Activated naive CD4-positive, alpha-beta T cell treated with anti-CD3 and anti-CD28 coated beads, Interleukin-2, amount 50 U/mL, for 16 hours (primary cell): ENCODE data around the gene SHOX.
"Not testable (repeated sequence)": the region's sequence is repeated elsewhere in the genome, so short reads cannot be mapped to it uniquely, and the experiment has no call there.

ENCODE experiments used
- DNase-seq: peaks from one replicate; pipeline ENCODE4 v3.0.0-alpha.2; 2020

The SHOX gene

DNA sequence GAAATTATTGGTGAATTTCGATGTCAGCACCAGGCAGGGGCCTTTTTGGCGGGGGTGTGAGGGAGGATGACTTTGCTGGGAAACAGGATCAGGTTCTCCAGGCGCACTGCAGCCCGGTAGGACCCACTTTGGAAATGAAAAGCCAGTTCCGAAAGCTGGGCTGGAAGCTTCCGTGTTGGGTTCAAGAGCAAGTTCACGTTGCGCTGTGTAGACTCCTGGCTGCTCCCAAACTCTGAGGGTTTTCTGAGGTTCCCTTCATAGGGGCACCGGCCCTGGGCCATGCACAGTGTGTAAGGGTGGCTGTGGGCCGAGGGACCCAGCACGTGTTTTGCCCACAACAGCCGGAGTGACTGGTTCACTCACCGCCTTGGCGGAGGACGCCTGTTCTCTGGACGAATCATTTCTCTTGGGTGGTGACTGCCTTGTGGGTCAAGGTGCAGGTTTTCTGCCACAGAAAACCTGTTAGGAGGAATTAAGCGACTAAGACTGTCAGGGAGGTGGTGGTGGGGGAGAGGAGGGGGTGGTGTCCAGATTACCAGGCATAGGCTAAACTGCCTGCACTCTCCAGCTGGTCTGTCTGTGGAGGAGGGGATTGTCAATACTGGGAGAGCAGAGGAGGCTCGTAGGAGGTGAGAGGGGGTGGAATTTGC is 8.0 kb downstream of the SHOX start:
- DNase-seq: no peak

DNA sequence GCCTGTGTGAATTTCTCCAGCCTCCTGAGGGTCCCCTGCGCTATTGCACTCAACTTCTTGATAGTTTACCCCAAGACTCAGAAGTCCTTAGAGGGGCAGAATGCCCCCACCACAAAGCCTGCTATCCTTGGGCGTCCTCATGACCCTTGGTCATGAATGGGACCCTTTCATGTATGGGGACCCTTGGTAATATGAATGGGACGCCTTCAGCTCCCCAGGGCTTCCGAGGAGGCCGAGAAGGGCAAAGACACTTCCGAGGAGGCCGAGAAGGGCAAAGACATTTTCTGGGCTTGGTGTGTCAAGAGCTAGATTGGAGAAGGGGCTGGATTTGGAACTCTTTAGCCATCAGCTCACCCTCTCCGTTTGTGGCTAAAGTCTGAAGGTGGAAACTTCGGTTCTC is 8.6 kb downstream of the SHOX start:
- no peak for DNase-seq

DNA sequence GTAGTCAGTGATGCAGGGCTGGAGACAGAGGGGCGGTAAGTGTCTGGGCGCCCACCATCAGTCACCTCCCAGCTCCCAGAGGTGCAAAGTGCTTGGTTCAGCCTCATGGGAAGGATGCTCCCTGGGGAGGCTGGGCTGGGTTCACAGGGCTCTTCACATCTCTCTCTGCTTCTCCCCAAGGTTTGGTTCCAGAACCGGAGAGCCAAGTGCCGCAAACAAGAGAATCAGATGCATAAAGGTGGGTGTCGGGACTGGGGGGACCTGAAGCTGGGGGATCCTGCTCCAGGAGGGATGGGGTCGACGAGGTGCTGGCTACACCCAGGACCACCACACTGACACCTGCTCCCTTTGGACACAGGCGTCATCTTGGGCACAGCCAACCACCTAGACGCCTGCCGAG is 10.1 kb downstream of the SHOX start:
- no peak for DNase-seq

DNA sequence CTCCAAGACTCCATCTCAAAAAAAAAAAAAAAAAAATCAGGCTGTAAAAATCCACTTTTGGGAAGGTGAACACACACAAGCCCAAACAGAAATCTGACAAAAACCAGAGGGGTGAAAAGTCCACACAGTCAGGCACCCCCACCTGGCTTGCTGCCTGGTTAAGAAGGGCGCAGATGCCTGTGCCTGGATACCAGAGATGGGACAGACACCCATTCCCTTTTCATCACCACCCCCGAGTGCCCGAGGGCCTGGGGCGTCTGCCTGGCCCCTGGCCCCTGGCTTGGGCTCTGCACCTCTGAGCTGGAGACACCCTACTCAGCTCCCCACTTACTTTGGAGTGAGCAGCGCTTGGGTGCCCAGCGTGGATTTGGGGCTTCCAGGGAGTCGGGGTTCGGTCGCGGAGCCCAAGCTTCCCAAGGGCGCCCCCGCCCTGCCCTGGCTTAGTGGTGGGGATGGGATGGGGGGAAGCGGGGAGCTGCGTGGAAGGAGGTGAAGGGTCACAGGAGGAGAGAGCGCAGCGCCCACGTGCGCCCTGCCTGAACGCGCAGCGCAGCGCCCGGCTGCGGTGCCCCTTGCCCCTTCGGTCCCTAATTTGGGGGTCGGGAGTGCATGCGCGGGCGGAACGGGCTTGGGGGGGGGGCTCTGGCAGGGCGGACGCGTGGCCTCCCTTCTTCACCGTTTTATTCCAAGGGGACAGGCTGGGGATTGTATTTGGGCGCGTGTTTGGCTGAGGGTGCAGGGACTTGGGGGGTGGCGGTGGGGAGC is 11.3 kb downstream of the SHOX start:
- no peak for DNase-seq

DNA sequence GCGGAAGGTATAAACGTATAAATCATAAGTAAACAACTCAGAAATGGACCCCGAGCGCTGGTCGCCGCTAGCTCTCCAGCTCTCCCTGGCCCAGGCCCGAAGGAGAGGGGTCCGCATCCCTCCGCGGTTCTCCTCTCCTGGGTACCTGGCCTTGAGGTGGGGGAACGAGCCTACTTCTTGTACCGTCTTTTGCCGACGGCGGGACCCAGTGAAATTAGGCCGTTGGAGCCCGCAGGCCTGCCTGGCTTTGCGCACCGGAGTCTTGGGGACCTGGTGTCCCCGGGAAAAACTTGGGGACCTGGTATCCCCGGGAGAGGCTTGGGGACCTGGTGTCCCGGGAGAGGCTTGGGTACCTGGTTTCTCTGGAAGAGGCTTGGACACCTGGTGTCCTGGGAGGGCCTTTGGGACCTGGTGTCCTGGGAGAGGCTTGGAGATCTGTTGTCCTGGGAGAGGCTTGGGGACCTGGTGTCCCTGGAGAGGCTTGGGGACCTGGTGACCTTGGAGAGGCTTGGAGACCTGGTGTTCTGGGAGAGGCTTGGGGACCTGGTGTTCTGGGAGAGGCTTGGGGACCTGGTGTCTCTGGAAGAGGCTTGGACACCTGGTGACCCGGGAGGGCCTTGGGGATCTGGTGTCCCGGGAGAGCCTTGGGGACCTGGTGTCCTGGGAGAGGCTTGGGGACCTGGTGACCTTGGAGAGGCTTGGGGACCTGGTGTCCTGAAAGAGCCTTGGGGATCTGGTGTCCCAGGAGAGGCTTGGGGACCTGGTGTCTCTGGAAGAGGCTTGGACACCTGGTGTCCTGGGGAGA is 12.0 kb downstream of the SHOX start:
- no peak for DNase-seq

DNA sequence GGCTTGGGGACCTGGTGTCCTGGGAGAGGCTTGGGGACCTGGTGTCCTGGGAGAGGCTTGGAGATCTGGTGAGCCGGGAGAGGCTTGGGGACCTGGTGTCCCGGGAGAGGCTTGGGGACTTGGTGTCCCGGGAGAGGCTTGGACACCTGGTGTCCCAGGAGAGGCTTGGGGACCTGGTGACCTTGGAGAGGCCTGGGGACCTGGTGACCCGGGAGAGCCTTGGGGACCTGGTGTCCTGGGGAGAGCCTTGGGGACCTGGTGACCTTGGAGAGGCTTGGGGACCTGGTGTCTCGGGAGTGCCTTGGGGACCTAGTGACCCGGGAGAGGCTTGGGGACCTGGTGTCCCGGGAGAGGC is 12.6 kb downstream of the SHOX start:
- no peak for DNase-seq

DNA sequence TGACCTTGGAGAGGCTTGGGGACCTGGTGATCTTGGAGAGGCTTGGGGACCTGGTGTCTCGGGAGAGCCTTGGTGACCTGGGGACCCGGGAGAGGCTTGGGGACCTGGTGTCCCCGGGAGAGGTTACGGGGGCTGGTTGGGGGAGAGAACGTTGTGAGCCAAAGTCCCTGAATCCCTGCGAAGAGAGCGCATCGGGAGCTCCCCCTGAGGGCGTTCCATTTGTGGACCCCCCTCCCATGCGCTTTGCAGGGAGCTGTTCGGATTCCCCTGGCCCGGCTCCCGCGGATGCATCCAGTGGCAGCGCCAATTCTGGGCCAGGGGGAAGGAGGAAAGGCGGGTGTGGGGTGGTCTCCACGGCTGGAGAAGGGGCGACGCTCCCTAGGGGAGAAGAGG is 13.3 kb downstream of the SHOX start:
- no peak for DNase-seq

DNA sequence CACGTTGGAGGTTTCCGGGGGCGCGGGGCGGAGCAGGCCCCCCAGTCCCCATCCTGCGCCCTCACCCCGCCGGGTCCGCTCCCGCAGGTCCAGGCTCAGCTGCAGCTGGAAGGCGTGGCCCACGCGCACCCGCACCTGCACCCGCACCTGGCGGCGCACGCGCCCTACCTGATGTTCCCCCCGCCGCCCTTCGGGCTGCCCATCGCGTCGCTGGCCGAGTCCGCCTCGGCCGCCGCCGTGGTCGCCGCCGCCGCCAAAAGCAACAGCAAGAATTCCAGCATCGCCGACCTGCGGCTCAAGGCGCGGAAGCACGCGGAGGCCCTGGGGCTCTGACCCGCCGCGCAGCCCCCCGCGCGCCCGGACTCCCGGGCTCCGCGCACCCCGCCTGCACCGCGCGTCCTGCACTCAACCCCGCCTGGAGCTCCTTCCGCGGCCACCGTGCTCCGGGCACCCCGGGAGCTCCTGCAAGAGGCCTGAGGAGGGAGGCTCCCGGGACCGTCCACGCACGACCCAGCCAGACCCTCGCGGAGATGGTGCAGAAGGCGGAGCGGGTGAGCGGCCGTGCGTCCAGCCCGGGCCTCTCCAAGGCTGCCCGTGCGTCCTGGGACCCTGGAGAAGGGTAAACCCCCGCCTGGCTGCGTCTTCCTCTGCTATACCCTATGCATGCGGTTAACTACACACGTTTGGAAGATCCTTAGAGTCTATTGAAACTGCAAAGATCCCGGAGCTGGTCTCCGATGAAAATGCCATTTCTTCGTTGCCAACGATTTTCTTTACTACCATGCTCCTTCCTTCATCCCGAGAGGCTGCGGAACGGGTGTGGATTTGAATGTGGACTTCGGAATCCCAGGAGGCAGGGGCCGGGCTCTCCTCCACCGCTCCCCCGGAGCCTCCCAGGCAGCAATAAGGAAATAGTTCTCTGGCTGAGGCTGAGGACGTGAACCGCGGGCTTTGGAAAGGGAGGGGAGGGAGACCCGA is 14.0 kb downstream of the SHOX start:
- DNase-seq: no peak

DNA sequence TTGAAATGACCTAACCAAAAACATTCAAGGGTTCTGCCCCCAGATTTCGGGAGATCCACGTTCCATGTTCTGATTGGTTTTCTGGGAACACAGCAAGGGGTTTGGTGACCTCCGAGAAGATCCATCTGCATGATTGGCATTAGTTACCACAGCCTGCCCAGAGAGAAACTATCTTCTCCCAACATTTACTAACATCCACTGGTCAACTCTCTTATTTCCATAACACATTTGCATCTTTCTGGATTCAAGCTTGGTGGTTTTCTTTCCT is 15.6 kb downstream of the SHOX start:
- no peak for DNase-seq

DNA sequence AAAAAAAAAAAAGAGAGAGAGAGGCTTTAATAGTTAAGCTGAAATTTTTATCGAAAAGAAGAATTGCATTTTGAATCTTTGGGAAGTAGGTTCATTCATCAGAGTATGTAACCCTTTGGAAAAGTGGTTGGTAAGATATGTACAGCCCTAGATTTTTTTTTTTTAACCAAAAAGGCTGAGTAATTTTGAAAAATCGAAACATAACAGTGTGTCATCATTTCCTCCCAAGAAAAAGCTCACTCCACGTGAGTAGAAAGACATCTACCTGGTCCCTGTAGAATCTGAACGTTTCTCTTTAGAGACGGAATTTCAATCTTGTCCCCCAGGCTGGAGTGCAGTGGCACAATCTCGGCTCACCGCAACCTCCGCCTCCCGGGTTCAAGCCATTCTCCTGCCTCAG is 16.2 kb downstream of the SHOX start:
- no peak for DNase-seq

DNA sequence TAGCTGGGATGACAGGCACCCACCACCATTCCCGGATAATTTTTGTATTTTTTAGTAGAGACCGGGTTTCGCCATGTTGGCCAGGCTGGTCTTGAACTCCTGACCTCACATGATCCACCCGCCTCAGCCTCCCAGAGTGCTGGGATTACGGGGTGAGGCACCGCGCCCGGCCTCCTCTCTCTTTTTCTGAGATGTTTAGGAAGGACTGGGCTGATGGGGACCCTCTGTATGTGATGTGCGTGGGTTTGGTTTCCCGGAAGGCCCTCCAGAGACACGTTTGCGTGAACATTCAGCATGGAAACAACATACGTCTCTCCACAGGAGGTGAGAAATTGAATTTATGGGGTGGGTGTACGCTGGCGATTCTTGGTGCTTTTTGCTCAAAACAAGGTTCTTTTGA is 18.6 kb downstream of the SHOX start:
- no peak for DNase-seq

DNA sequence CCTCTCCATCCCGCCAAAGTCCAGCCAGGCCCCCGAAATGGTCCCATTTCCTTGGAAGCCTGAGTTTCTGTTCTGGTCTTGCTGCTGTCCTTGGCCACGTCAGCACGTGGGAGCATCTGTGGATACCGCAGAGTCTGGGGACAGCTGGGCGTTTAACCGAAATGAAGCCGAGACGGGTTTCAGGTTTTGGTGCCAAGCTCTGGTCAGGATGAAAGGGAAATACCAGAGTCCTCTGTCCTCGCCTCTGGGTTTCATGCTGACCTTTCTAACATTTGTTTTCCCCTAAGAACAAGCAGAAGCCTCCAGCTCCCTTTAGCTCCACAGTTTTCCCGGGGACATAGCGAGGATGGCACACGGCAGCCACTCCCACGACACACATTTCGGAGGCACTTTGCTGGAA is 19.7 kb downstream of the SHOX start:
- DNase-seq: no peak

DNA sequence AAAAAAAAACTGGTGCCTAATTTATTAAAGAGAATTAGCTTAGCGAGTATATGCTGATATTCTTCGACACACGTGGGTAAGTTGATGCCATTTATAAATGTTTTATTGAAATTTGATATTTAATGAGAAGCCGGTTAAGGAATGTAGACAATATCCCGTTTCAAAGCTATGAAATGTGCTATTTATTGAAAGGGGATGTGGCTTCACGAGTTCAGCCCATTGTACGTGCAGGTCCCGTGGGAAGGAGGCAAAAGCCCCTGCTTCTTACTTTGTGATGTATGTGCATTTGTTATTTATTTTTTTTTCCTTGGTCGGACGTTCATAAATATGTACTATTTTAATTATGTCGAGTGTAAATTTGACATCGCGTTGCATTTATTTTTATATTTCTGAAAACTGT is 20.2 kb downstream of the SHOX start:
- no peak for DNase-seq

DNA sequence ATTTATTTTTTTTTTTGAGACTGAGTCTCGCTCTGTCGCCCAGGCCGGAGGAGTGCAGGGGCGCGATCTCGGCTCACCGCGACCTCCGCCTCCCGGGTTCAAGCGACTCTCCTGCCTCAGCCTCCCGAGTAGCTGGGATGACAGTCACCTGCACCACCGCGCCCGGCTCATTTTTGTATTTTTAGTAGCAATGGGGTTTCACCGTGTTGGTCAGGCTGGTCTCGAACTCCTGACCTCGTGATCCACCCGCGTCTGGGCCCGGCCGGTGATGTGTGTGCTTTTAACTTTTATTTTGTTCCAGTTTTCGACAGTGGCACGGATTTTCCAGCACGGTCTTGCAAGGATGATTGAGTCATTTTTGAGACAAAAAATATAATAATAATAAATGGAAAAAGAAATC is 21.3 kb downstream of the SHOX start:
- DNase-seq: not testable (repeated sequence)

DNA sequence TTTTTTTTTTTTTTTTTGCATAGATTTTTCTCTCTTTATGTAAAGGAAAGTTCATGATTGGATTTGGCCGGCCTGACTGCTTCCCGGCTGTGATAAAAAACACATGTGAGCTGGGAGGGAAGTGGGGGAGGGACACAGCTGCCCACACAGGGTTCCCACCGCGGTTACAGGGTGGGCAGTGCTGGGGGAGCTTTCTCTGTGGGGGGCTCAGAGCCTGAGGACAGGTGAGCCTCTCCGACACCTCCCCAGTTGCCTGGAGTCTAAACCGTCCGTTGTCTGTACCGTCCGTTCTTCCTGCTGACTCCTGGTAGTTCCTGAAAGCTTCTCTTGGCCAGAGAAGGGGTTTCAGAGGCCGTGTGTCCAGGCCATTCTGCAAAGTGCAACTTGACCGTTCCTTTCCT is 21.8 kb downstream of the SHOX start:
- DNase-seq: no peak

DNA sequence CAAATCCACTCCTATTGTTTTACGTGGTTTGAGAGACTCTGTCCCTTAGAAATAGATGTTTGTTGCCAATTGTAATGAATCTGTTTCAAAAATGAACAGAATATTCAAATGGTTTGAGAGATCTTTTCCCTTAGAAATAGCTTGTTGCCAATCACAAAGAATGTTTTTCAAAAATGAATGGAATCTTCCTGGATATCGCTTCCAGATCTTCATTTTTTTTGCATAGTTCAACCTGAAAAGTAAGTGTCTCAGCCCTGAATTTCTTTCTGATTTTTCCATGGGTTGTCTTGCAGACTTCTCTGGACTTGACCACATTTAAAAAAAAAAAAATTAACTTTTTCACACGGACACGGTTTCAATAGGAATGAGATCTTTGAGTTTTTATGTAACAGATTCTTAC is 22.7 kb downstream of the SHOX start:
- no peak for DNase-seq

DNA sequence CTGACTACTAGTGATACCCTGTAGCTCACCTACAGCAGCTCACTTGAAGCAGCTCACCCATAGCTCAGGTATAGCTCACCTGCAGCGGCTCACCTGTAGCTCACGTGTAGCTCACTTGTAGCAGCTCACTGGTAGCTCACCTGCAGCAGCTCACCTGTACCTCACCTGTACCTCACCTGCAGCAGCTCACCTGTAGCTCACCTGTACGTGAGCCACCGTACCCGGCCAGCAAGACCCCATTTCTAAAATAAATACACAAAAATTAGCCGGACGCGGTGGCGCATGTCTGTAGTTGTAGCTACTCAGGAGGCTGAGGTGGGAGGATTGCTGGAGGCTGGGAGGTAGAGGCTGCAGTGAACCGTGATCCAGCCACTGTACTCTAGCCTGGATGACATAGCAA is 30.6 kb downstream of the SHOX start:
- DNase-seq: no peak

DNA sequence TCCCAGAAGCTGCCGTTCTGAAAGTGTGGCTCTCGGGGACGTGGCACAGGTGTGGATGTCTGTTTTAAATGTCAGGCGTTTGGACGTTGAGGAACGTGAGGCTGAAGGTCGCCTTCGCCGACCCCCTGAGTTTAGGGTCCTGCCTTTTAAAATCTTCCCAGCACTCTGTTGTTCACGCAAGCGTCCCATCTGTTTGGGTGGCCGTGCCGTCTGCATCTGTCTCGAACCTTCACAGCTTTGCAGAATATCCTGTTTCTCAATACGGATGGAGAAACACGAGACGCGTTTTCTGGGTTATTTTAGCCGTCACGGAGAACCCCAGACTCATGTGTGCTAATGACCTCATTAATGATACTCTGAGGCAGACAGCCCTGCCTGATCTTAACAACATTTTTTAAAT is 31.5 kb downstream of the SHOX start:
- DNase-seq: no peak

DNA sequence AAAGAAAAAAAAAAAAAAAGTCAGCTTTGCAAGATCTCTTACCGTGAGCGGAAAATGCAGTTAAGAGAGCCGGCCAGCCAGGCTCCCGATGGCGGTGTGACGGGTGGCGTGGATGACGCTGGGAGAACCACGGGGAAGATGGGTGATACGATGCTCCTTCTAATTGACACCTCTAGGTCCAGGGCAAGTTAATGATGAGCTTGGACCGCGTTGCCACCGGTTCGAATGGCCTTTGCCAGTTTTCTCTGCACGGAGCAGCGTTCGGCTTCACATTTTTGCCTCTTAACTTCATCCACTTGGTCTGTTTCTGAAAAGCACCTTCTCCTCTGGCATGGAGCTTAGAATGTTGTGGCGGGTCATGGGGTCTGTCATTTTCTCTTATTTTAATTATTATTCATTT is 33.2 kb downstream of the SHOX start:
- DNase-seq: no peak

DNA sequence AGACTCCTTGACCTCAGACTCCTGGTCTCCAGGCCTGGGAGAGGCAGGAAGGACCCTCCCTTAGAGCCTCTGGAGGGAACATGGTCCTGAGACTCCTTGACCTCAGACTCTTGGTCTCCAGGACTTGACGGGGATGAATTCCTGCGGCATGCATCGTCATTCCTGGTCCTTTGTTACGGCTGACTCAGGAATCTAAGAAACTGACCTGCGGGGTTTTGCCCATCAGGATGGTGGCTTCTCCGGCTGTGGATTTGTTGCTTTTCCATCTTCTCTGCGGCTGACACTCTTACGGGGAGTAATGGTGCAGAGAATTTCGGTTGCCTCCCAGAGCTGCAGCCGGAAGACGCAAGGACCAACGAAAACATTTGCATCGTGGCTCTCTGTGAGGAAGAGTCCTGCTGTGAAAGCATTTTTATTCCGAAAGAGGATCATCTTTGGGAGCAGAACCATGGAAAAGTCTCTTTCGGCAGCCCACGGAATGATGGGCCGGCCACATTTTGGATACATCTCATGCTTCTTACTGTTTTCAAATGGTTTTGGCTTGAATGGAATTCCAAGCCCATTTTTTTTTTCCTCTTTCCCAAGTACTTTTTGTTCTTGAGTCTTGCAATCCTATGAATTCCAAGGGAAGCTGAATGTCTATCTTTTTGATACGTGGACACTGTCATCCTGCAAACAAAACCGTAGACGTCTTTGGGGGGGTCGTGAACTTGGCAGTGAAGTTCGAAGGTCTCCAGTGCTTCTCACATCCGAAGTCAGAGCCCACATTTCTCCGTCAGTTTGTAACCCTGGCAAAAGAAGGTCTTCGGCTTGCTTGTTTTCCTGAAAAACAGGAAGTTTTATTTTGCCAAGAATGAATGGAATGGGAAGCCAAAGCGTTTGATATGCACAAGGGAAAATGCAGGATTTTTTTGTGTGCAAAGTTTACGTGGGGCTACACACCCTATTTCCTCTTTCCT is 36.5 kb downstream of the SHOX start:
- no peak for DNase-seq

DNA sequence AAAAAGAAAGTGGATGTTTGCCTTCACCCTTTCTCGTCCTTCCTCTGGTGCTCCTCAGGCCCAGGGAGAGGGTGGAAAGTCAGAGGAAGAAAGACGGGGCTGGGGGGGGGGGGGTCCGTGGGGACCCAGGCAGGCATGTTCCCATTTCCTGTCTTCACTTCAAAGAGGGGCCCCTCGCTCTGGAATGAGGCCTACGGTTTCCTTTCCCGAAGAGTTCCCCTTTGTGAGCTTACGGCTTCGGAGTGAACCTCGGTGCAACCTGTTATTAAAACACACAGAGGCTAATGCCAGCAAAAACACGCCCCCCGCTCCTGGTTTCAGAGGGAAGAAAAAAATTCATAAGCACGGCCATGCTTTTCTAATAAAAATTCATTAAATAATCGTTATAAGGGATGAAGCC is 40.1 kb downstream of the SHOX start:
- no peak for DNase-seq

DNA sequence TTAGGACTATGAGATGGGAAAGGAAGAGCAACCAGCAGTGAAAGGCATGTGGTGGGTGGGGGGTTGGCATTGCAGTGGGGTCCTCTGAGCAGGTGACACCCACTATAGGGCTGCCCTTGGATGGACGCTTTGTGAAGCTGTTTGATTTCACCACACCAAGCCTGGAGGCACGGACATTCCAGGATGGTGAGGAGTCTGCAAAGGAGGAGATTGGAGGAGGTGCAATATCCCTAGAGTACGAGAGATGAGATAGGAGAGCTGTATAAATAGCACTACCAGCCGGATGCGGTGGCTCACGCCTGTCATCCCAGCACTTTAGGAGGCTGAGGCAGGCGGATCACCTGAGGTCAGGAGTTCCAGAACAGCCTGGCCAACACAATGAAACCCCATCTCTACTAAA is 42.3 kb downstream of the SHOX start:
- no peak for DNase-seq
